Measurements from ENCODE around the gene SVIL.

The SVIL gene

GRCh38 chr10:29669149-29669548 is 34.4 kb upstream of the SVIL start:
- no peak for TF ChIP-seq CTCF (conservative IDR thresholded peaks at IDR 0.05; ENCODE audit: low read depth, low read length)
- Histone ChIP-seq H3K79me2 (ENCODE audit: insufficient read depth, low read depth) (no peaks in the 10 kb centered on the region), H2AFZ (ENCODE audit: low read depth) (no peak overlapping the region), H3K36me3 (ENCODE audit: insufficient read depth) (no peaks in the 10 kb centered on the region), H4K20me1 (ENCODE audit: insufficient read depth) (no peaks in the 10 kb centered on the region), H3K4me3 (IDR thresholded peaks at IDR 0.05; ENCODE audit: insufficient read depth, low read depth, low read length) (no peak overlapping the region), H3K27ac (no peak overlapping the region), H3K4me1 (ENCODE audit: low read depth, poor library complexity, severe bottlenecking) (no peaks in the 10 kb centered on the region), H3K4me2 (no peak overlapping the region), H3K9ac (no peak overlapping the region), H3K27me3 (ENCODE audit: insufficient read depth, low read depth) (no peaks in the 10 kb centered on the region)

- no peaks in the 10 kb centered on the region for H4K20me1 ChIP-seq (ENCODE audit: insufficient read depth)
- H2AFZ ChIP-seq (ENCODE audit: low read depth), result no peak overlapping the region
- no peaks in the 10 kb centered on the region for H3K4me1 ChIP-seq (ENCODE audit: low read depth, poor library complexity, severe bottlenecking)
- no peaks in the 10 kb centered on the region for H3K79me2 ChIP-seq (ENCODE audit: insufficient read depth, low read depth)
- H3K4me3 ChIP-seq (IDR thresholded peaks at IDR 0.05; ENCODE audit: insufficient read depth, low read depth, low read length), result no peak overlapping the region
- no peak for TF ChIP-seq CTCF (conservative IDR thresholded peaks at IDR 0.05; ENCODE audit: low read depth, low read length)
- H3K27me3 ChIP-seq (ENCODE audit: insufficient read depth, low read depth), result no peaks in the 10 kb centered on the region
- no peak overlapping the region for H3K9ac ChIP-seq
- H3K4me2 ChIP-seq, result no peak overlapping the region
- no peaks in the 10 kb centered on the region for H3K36me3 ChIP-seq (ENCODE audit: insufficient read depth)
- no peak overlapping the region for H3K27ac ChIP-seq
These were observed 33.9 kb upstream of the SVIL start for GRCh38 chr10:29668628-29669027.

GRCh38 chr10:29667191-29667590 is 32.4 kb upstream of the SVIL start:
- Histone ChIP-seq H3K27ac (no peak overlapping the region), H3K79me2 (ENCODE audit: insufficient read depth, low read depth) (no peaks in the 10 kb centered on the region), H3K4me3 (IDR thresholded peaks at IDR 0.05; ENCODE audit: insufficient read depth, low read depth, low read length) (no peak overlapping the region)

GRCh38 chr10:29666201-29666600 is 31.4 kb upstream of the SVIL start:
- H3K4me2 ChIP-seq, result no peak overlapping the region
- no peak overlapping the region for H3K27ac ChIP-seq
- H3K9ac ChIP-seq, result no peak overlapping the region

More at GRCh38 chr10:29667191-29667590, 32.4 kb upstream of the SVIL start:
- Histone ChIP-seq H3K27me3 (ENCODE audit: insufficient read depth, low read depth) (no peaks in the 10 kb centered on the region), H4K20me1 (ENCODE audit: insufficient read depth) (no peaks in the 10 kb centered on the region), H3K4me2 (no peak overlapping the region), H3K36me3 (ENCODE audit: insufficient read depth) (no peaks in the 10 kb centered on the region), H3K9ac (no peak overlapping the region), H3K4me1 (ENCODE audit: low read depth, poor library complexity, severe bottlenecking) (no peaks in the 10 kb centered on the region), H2AFZ (ENCODE audit: low read depth) (no peak overlapping the region)
- no peak for TF ChIP-seq CTCF (conservative IDR thresholded peaks at IDR 0.05; ENCODE audit: low read depth, low read length)

More at GRCh38 chr10:29666201-29666600, 31.4 kb upstream of the SVIL start:
- no peak for TF ChIP-seq CTCF (conservative IDR thresholded peaks at IDR 0.05; ENCODE audit: low read depth, low read length)
- no peak overlapping the region for H3K4me3 ChIP-seq (IDR thresholded peaks at IDR 0.05; ENCODE audit: insufficient read depth, low read depth, low read length)
- no peaks in the 10 kb centered on the region for H4K20me1 ChIP-seq (ENCODE audit: insufficient read depth)
- no peaks in the 10 kb centered on the region for H3K79me2 ChIP-seq (ENCODE audit: insufficient read depth, low read depth)
- H2AFZ ChIP-seq (ENCODE audit: low read depth), result no peak overlapping the region
- H3K4me1 ChIP-seq (ENCODE audit: low read depth, poor library complexity, severe bottlenecking), result no peaks in the 10 kb centered on the region
- H3K27me3 ChIP-seq (ENCODE audit: insufficient read depth, low read depth), result no peaks in the 10 kb centered on the region
- no peaks in the 10 kb centered on the region for H3K36me3 ChIP-seq (ENCODE audit: insufficient read depth)
